ENCODE results near the gene TPM2.

GRCh38 chr9:35658968-35659220 lies 30.8 kb downstream of the TPM2 start:
- TF ChIP-seq EZH2 (IDR thresholded peaks at IDR 0.05; ENCODE audit: borderline replicate concordance, insufficient read depth, low read depth, low read length, poor library complexity, severe bottlenecking) (no peak), CTCF (IDR thresholded peaks at IDR 0.05) (no peak)
